Neural progenitor cell (in vitro differentiated cells): ENCODE measurements around the gene GAL3ST2. TPM values are rescaled to one million over a fixed set of nuclear protein-coding genes. Genes with fewer than 3 reads are reported as not detected.

Experiments used
- DNase-seq: peaks from one replicate; pipeline ENCODE4 v3.0.0-alpha.2; 2016; ENCODE audit warnings: low spot score
- H2AFZ ChIP-seq: fragments of 200-600 bp; sonication (generic); replicated peaks from 2 replicates; pipeline ENCODE4 v1.6.1; 2016; ENCODE audit warnings: antibody characterized with exemption
- H3F3A ChIP-seq: fragments of 200-600 bp; sonication (generic); 2 replicates; pipeline ENCODE4 v1.6.1; 2016; ENCODE audit warnings: antibody characterized with exemption, low read depth
- H3K27ac ChIP-seq: fragments of 200-600 bp; sonication (generic); 2 replicates; pipeline ENCODE4 v1.5.1; 2016; ENCODE audit warnings: mild to moderate bottlenecking
- H3K27me3 ChIP-seq: fragments of 200-600 bp; sonication (generic); 2 replicates; pipeline ENCODE4 v1.6.1; 2016; ENCODE audit warnings: mild to moderate bottlenecking, moderate library complexity
- H3K36me3 ChIP-seq: fragments of 200-600 bp; sonication (generic); 2 replicates; pipeline ENCODE4 v1.5.1; 2016
- H3K4me1 ChIP-seq: fragments of 200-600 bp; sonication (generic); 2 replicates; pipeline ENCODE4 v1.6.1; 2016; ENCODE audit warnings: mixed run types
- H3K4me2 ChIP-seq: fragments of 200-600 bp; sonication (generic); 2 replicates; pipeline ENCODE4 v1.6.1; 2016
- H3K4me3 ChIP-seq: fragments of 200-600 bp; sonication (generic); 2 replicates; pipeline ENCODE4 v1.5.1; 2016
- H3K79me2 ChIP-seq: fragments of 200-600 bp; sonication (generic); 2 replicates; pipeline ENCODE4 v1.6.1; 2016; ENCODE audit warnings: low read depth
- H3K9ac ChIP-seq: fragments of 200-600 bp; sonication (generic); 2 replicates; pipeline ENCODE4 v1.6.1; 2016
- H3K9me3 ChIP-seq: fragments of 200-600 bp; sonication (generic); 2 replicates; pipeline ENCODE4 v1.5.1; 2016; ENCODE audit warnings: low read depth
- H4K20me1 ChIP-seq: fragments of 200-600 bp; sonication (generic); 2 replicates; pipeline ENCODE4 v1.6.1; 2016; ENCODE audit warnings: low read depth
- H3K27ac Mint-ChIP-seq: 3 replicates; pipeline ENCODE4 v1.8.0; 2021; ENCODE audit warnings: mixed read lengths
- H3K27me3 Mint-ChIP-seq: 2 replicates; pipeline ENCODE4 v1.8.0; 2022; ENCODE audit warnings: low read depth, mild to moderate bottlenecking, inconsistent platforms, moderate library complexity, mixed read lengths; ENCODE audit not compliant: insufficient read depth
- H3K36me3 Mint-ChIP-seq: 3 replicates; pipeline ENCODE4 v1.8.0; 2021; ENCODE audit warnings: mixed read lengths
- H3K4me1 Mint-ChIP-seq: 3 replicates; pipeline ENCODE4 v1.8.0; 2021; ENCODE audit warnings: mixed read lengths
- H3K4me3 Mint-ChIP-seq: 3 replicates; pipeline ENCODE4 v1.8.0; 2021; ENCODE audit warnings: mild to moderate bottlenecking, moderate library complexity, mixed read lengths
- H3K9me3 Mint-ChIP-seq: 3 replicates; pipeline ENCODE4 v1.8.0; 2020; ENCODE audit warnings: mixed read lengths
- CTCF ChIP-seq: fragments of 200-600 bp; sonication (generic); IDR thresholded peaks from 2 replicates; pipeline ENCODE4 v1.5.1; 2017; ENCODE audit warnings: antibody characterized with exemption, mild to moderate bottlenecking
- EZH2 ChIP-seq: fragments of 200-600 bp; sonication (generic); IDR thresholded peaks from 2 replicates; pipeline ENCODE4 v1.6.1; 2017; ENCODE audit warnings: antibody characterized with exemption, mild to moderate bottlenecking, moderate library complexity
- EZH2phosphoT487 ChIP-seq: fragments of 200-600 bp; sonication (generic); IDR thresholded peaks from 2 replicates; pipeline ENCODE4 v1.6.1; 2017; ENCODE audit warnings: antibody characterized with exemption
- total RNA-seq: library from RNA; depleted of rRNA; stranded (reverse); fragments of >200 nt; gene quantifications from 2 replicates; pipeline ENCODE4 v1.2.3, GENCODE V29; 2015; ENCODE audit warnings: low replicate concordance

The GAL3ST2 gene
- total RNA-seq, 1 donor from 2014 or later = not detected

GRCh38 chr2:241762321-241762932, 14.2 kb upstream of the GAL3ST2 start:
- Histone ChIP-seq H3K79me2 (no peaks in the 10 kb centered on the region), H3K4me3 (no peak overlapping the region), H4K20me1 (peaks cover 10% of the 10 kb centered on the region), H3K9me3 (no peaks in the 10 kb centered on the region), H3K27ac (no peak overlapping the region), H3K9ac (no peak overlapping the region), H3K4me2 (no peak overlapping the region), H3F3A (peaks cover 24% of the 10 kb centered on the region), H3K4me1 (peaks cover 8% of the 10 kb centered on the region), H2AFZ (no peak overlapping the region), H3K27me3 (no peaks in the 10 kb centered on the region), H3K36me3 (peaks cover 3% of the 10 kb centered on the region)
- Mint-ChIP-seq H3K36me3 (peaks cover 14% of the 10 kb centered on the region), H3K4me3 (no peak overlapping the region), H3K9me3 (peaks cover 6% of the 10 kb centered on the region), H3K4me1 (peaks cover 21% of the 10 kb centered on the region), H3K27ac (peak overlapping the region; percentile 1), H3K27me3 (peaks cover 3% of the 10 kb centered on the region)
- no peak for TF ChIP-seq EZH2
- no peak for TF ChIP-seq EZH2phosphoT487
- TF ChIP-seq CTCF = no peak
- DNase-seq = peak; percentile 38

DNA sequence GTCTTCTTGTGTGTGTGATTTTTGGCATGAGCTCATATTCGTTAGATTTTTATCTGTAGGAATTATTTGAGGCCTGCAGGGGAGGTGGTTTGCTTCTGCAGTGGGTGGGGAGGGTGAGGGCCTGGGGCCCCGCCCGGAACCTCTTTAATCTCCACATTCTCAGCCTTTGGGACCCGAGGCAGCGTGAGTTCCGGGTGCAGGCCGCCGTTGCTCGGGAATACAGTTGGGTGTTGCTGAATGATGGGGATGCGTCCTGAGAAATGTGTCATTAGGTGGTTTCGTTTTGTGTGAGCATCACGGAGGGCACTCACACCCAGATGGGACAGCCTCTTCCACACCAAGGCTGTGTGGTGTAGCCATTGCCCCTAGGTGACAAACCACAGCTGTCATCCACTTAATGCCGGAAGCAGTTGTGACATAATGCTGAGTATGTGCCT, 13.7 kb upstream of the GAL3ST2 start:
- Histone ChIP-seq H3K79me2 (no peaks in the 10 kb centered on the region), H3K27me3 (no peaks in the 10 kb centered on the region), H2AFZ (no peak overlapping the region), H3F3A (peaks cover 24% of the 10 kb centered on the region), H3K36me3 (peaks cover 3% of the 10 kb centered on the region), H3K4me2 (no peak overlapping the region), H3K9ac (no peak overlapping the region), H4K20me1 (peaks cover 10% of the 10 kb centered on the region), H3K27ac (no peak overlapping the region), H3K4me1 (peaks cover 8% of the 10 kb centered on the region), H3K9me3 (no peaks in the 10 kb centered on the region), H3K4me3 (no peak overlapping the region)
- peaks cover 21% of the 10 kb centered on the region for H3K4me1 Mint-ChIP-seq
- peaks cover 3% of the 10 kb centered on the region for H3K27me3 Mint-ChIP-seq
- no peak for TF ChIP-seq EZH2phosphoT487
- TF ChIP-seq CTCF = no peak
- TF ChIP-seq EZH2 = no peak
- H3K27ac Mint-ChIP-seq = peak overlapping the region; percentile 1
- no peak for DNase-seq
- H3K36me3 Mint-ChIP-seq = peaks cover 13% of the 10 kb centered on the region
- peaks cover 6% of the 10 kb centered on the region for H3K9me3 Mint-ChIP-seq
- H3K4me3 Mint-ChIP-seq = no peak overlapping the region

DNA sequence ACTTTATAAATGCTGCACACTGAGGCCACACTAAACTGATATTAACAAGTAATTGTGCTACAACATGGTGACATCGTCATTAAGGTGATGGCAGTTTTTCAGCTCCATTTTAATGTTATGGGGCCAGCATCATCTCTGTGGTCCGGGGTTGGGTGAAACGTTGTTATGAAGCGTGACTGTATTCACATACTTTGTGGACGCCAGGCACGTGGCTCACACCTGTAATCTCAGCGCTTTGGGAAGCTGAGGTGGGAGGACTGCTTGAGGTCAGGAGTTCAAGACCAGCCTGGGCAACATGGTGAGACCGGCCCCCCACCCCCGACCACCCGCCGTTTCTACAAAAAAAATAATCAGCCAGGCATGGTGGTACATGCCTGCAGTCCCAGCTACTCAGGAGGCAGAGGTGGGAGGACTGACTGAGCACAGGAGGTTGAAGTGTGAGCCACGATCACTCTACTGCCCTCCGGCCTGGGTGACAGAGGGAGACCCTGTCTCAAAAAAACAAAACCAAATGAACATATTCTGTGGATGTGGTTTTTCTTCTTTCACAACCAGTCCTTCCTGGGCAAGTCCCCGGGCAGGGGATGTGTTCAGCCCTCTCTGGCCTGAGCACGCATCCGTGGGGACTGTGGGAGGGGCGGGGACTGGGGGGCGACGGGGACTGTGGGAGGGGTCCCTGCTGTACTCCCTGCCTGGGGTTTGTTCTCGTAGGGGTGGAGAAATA, 12.9 kb upstream of the GAL3ST2 start:
- Histone ChIP-seq H4K20me1 (peaks cover 10% of the 10 kb centered on the region), H3K9me3 (no peaks in the 10 kb centered on the region), H3K4me3 (no peak overlapping the region), H2AFZ (no peak overlapping the region), H3K79me2 (no peaks in the 10 kb centered on the region), H3K36me3 (peaks cover 3% of the 10 kb centered on the region), H3K27me3 (no peaks in the 10 kb centered on the region), H3K4me2 (no peak overlapping the region), H3K9ac (no peak overlapping the region), H3K4me1 (peaks cover 8% of the 10 kb centered on the region), H3K27ac (no peak overlapping the region), H3F3A (peaks cover 24% of the 10 kb centered on the region)
- no peak for DNase-seq
- Mint-ChIP-seq H3K27ac (peak overlapping the region; percentile 42), H3K4me3 (no peak overlapping the region), H3K9me3 (peaks cover 6% of the 10 kb centered on the region), H3K4me1 (peaks cover 24% of the 10 kb centered on the region), H3K27me3 (peaks cover 6% of the 10 kb centered on the region), H3K36me3 (peaks cover 12% of the 10 kb centered on the region)
- TF ChIP-seq EZH2phosphoT487 (no peak), CTCF (no peak), EZH2 (no peak)
